Stomach (tissue), 19 donors: ENCODE results near the gene MTMR12. TPM values are rescaled to one million over a fixed set of nuclear protein-coding genes. Genes with fewer than 3 reads are reported as not detected.
A peak's percentile ranks its signal among the peaks of the same experiment; 100 is the strongest.

Experiments
- DNase-seq, 2 donors: peaks; one replicate each; pipeline versions ENCODE4 v3.0.0 to v3.0.0-alpha.2; 2013 to 2019
- H3K27ac ChIP-seq, 5 donors: fragments of 200-600 bp in 4 of 5; sonication (generic) in 4 of 5; one replicate each; pipeline ENCODE4 v1.5.1; 2013 to 2019; ENCODE audit warnings: mild to moderate bottlenecking in 1 of 5, moderate library complexity in 1 of 5
- H3K27me3 ChIP-seq, 3 donors: fragments of 200-600 bp; sonication (generic); one replicate each; pipeline ENCODE4 v1.5.1; 2017 to 2019; ENCODE audit warnings: mixed run types in 1 of 3
- H3K36me3 ChIP-seq, 4 donors: fragments of 200-600 bp; sonication (generic); 1 replicate in 3 of 4; 2 replicates in 1 of 4; pipeline ENCODE4 v1.5.1; 2016 to 2019
- H3K4me1 ChIP-seq, 4 donors: fragments of 200-600 bp; sonication (generic); one replicate each; pipeline ENCODE4 v1.5.1; 2016 to 2019
- H3K4me3 ChIP-seq, 4 donors: fragments of 200-600 bp; sonication (generic) in 3 of 4; one replicate each; pipeline ENCODE4 v1.5.1; 2016 to 2019; ENCODE audit warnings: mild to moderate bottlenecking in 1 of 4
- H3K9me3 ChIP-seq, 4 donors: fragments of 200-600 bp; sonication (generic); one replicate each; pipeline ENCODE4 v1.5.1; 2016 to 2019
- CTCF ChIP-seq, 7 experiments: fragments of 450-650 bp in 4 of 7; fragments of 200-600 bp in 3 of 7; sonication (generic) in 3 of 7; IDR thresholded peaks; one replicate each; pipeline ENCODE4 v1.5.1; 2016 to 2019; ENCODE audit warnings: antibody characterized with exemption in 7 of 7, control low read depth in 2 of 7, mild to moderate bottlenecking in 1 of 7
- EP300 ChIP-seq: sonication (generic); formaldehyde crosslinking; IDR thresholded peaks from one replicate; pipeline ENCODE4 v1.6.1; 2017; ENCODE audit warnings: antibody characterized with exemption
- POLR2A ChIP-seq, 4 donors: fragments of 450-650 bp; IDR thresholded peaks; one replicate each; pipeline ENCODE4 v1.6.1; 2016; ENCODE audit warnings: antibody characterized with exemption in 4 of 4, control low read depth in 2 of 4, mild to moderate bottlenecking in 1 of 4, moderate library complexity in 1 of 4
- POLR2AphosphoS5 ChIP-seq, 3 donors: sonication (generic); formaldehyde crosslinking; IDR thresholded peaks; one replicate each; pipeline ENCODE4 v1.6.1; 2016; ENCODE audit warnings: antibody characterized with exemption in 3 of 3
- WGBS, 5 donors: extraction: QIAGEN DNeasy Blood & Tissue Kit in 3 of 5; methylation state at CpG; one replicate each; pipeline versions ENCODE4 v1.1.5 to v1.1.7; 2013 to 2018; 5-methylcytosine and 5-hydroxymethylcytosine counted together
- intact Hi-C: fragments of 100-400 bp; cut with DNase I; formaldehyde crosslinking; loops from one replicate; pipeline ENCODE4 v1.15.1; 2023; ENCODE audit warnings: low total_unique reads
- long read RNA-seq, 10 donors: transcript quantifications; one replicate each; lab custom pipeline, GENCODE V29; 2026
- polyA plus RNA-seq, 3 donors: library from polyadenylated mRNA; stranded (reverse); fragments of 200-250 nt; gene quantifications; one replicate each; pipeline ENCODE4 v1.2.3, GENCODE V29; 2013
- total RNA-seq, 5 donors: library from RNA; depleted of rRNA; stranded (reverse); fragments of >200 nt; gene quantifications; one replicate each; pipeline versions ENCODE4 v1.1.0 to v1.2.3, GENCODE V29; 2014 to 2016
- donor health status: healthy with polysubstance abuse.
- donor health status: Bipolar disorder and iron deficiency.
- donor health status: healthy.

Gene MTMR12, protein sequence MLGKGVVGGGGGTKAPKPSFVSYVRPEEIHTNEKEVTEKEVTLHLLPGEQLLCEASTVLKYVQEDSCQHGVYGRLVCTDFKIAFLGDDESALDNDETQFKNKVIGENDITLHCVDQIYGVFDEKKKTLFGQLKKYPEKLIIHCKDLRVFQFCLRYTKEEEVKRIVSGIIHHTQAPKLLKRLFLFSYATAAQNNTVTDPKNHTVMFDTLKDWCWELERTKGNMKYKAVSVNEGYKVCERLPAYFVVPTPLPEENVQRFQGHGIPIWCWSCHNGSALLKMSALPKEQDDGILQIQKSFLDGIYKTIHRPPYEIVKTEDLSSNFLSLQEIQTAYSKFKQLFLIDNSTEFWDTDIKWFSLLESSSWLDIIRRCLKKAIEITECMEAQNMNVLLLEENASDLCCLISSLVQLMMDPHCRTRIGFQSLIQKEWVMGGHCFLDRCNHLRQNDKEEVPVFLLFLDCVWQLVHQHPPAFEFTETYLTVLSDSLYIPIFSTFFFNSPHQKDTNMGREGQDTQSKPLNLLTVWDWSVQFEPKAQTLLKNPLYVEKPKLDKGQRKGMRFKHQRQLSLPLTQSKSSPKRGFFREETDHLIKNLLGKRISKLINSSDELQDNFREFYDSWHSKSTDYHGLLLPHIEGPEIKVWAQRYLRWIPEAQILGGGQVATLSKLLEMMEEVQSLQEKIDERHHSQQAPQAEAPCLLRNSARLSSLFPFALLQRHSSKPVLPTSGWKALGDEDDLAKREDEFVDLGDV
- total RNA-seq (10 to 100 TPM; 35.6 to 51.9 (median 45.5) TPM), polyA plus RNA-seq (10 to 100 TPM in 2 of 3 donors, 1 to 10 TPM in 1; 7.2 to 15.0 (median 11.5) TPM)
- long read RNA-seq, donor 1, full-length matches to known transcripts: 2 of 2 reads
- long read RNA-seq, donor 1, partial matches to known transcripts: 0 of 2 reads
- long read RNA-seq, donor 1, other reads (novel, unspliced or antisense): 0 of 2 reads
- long read RNA-seq, donor 2: 0 reads
- long read RNA-seq, donor 3, full-length matches to known transcripts: 1 of 1 reads
- long read RNA-seq, donor 3, partial matches to known transcripts: 0 of 1 reads
- long read RNA-seq, donor 3, other reads (novel, unspliced or antisense): 0 of 1 reads
- long read RNA-seq, donor 4: 0 reads
- long read RNA-seq, donor 5, full-length matches to known transcripts: 4 of 4 reads
- long read RNA-seq, donor 5, partial matches to known transcripts: 0 of 4 reads
- long read RNA-seq, donor 5, other reads (novel, unspliced or antisense): 0 of 4 reads
- long read RNA-seq, donor 6, full-length matches to known transcripts: 1 of 1 reads
- long read RNA-seq, donor 6, partial matches to known transcripts: 0 of 1 reads
- long read RNA-seq, donor 6, other reads (novel, unspliced or antisense): 0 of 1 reads
- long read RNA-seq, donor 7, full-length matches to known transcripts: 1 of 1 reads
- long read RNA-seq, donor 7, partial matches to known transcripts: 0 of 1 reads
- long read RNA-seq, donor 7, other reads (novel, unspliced or antisense): 0 of 1 reads
- long read RNA-seq, donor 8, full-length matches to known transcripts: 5 of 5 reads
- long read RNA-seq, donor 8, partial matches to known transcripts: 0 of 5 reads
- long read RNA-seq, donor 8, other reads (novel, unspliced or antisense): 0 of 5 reads
- long read RNA-seq, donor 9: 0 reads
- long read RNA-seq, donor 10, full-length matches to known transcripts: 3 of 3 reads
- long read RNA-seq, donor 10, partial matches to known transcripts: 0 of 3 reads
- long read RNA-seq, donor 10, other reads (novel, unspliced or antisense): 0 of 3 reads

- peak in 1 of 4 donors; percentile 42 for TF ChIP-seq POLR2A (IDR thresholded peaks at IDR 0.05)
- TF ChIP-seq CTCF (IDR thresholded peaks at IDR 0.05): no peak
- peak in 2 of 3 donors; percentile 89 to 92 for TF ChIP-seq POLR2AphosphoS5 (IDR thresholded peaks at IDR 0.05)
- Histone ChIP-seq H3K27ac (peak within 1 kb of the TSS; percentile 98 to 100 (median 99)), H3K4me1 (peaks cover 35 to 58% (median 47%) of the 10 kb centered on the region in 4 donors), H3K4me3 (peak within 1 kb of the TSS; percentile 79 to 95 (median 88)), H3K27me3 (no peaks in the 10 kb centered on the region), H3K9me3 (no peaks in the 10 kb centered on the region), H3K36me3 (no peaks in the 10 kb centered on the region)
- WGBS, 5 donors: 0 to 1% (median 0%) methylated on average over 18 to 83 of the region's 83 CpGs
- peak; percentile 100 for DNase-seq
- intact Hi-C loops: no loop called here
Measured at GRCh38 chr5:32312595-32313332, at the start of gene MTMR12. Gene MTMR12 (minus strand): TSS chr5:32312939. CDS start chr5:32312838, 101 bp downstream.

GRCh38 chr5:32362527-32362926, 49.8 kb upstream of the MTMR12 start:
- intact Hi-C loops: no loop called here
- no peaks in the 10 kb centered on the region for H3K9me3 ChIP-seq
- WGBS, 5 donors: 89 to 95% (median 91%) methylated on average over 4 of the region's 4 CpGs
- TF ChIP-seq POLR2A (IDR thresholded peaks at IDR 0.05): no peak
- TF ChIP-seq CTCF (IDR thresholded peaks at IDR 0.05): no peak
- TF ChIP-seq POLR2AphosphoS5 (IDR thresholded peaks at IDR 0.05): no peak
- no peak for TF ChIP-seq EP300
- H3K4me3 ChIP-seq: no peak overlapping the region
- peaks cover 0 to 80% (median 73%) of the 10 kb centered on the region in 4 donors for H3K36me3 ChIP-seq
- H3K27me3 ChIP-seq: no peaks in the 10 kb centered on the region
- DNase-seq: no peak
- H3K4me1 ChIP-seq: no peaks in the 10 kb centered on the region
- H3K27ac ChIP-seq: no peak overlapping the region

GRCh38 chr5:32360906-32361305, 48.2 kb upstream of the MTMR12 start:
- Histone ChIP-seq H3K4me1 (no peaks in the 10 kb centered on the region), H3K27me3 (no peaks in the 10 kb centered on the region), H3K27ac (no peak overlapping the region), H3K36me3 (peaks cover 0 to 87% (median 83%) of the 10 kb centered on the region in 4 donors), H3K4me3 (no peak overlapping the region), H3K9me3 (no peaks in the 10 kb centered on the region)
- intact Hi-C loops: no loop called here
- DNase-seq: no peak
- 86 to 90% (median 88%) methylated on average over 4 of the region's 4 CpGs for WGBS, 5 donors
- TF ChIP-seq POLR2A (IDR thresholded peaks at IDR 0.05): no peak
- TF ChIP-seq EP300: no peak
- TF ChIP-seq POLR2AphosphoS5 (IDR thresholded peaks at IDR 0.05): no peak
- TF ChIP-seq CTCF (IDR thresholded peaks at IDR 0.05): no peak
